ENCODE measurements around the gene KCNAB2.

DNA sequence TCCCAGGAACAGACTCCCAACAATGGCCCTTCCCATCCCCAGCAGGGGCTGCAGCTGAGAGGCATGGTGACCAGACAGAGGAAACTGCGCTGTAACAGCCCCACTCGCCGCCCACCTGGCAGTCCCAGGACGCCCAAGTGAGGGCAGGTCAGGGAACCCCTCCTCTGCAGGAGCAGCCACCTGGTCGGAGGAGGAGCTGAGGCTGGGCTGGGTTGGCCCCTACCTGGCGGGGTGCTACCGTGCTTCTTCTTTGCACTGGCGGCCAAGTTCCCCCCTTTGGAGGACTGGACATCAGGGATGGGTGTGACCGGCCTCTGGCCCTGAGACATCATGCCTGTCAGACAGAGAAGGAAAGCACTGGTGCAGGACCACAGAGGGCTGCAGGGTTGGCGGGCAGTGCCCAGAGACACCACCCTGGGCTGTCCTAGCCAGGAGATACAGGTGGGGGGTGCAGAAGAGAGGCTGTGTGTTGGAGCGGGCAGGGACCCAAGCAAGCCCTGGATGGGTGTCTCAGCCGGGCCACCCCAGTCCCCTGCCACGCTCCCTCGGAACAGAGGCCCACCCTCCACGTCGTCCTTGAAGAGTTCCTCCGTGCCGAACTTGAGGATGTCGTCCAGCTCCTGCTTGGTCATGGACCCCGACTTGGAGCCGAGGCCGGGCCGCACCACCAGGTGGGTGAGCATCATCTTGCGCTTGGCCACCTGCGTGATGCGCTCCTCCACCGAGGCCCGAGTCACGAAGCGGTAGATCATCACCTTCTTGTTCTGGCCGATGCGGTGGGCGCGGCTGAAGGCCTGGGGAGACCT, 82.8 kb downstream of the KCNAB2 start:
- TF ChIP-seq, protein P1, sequence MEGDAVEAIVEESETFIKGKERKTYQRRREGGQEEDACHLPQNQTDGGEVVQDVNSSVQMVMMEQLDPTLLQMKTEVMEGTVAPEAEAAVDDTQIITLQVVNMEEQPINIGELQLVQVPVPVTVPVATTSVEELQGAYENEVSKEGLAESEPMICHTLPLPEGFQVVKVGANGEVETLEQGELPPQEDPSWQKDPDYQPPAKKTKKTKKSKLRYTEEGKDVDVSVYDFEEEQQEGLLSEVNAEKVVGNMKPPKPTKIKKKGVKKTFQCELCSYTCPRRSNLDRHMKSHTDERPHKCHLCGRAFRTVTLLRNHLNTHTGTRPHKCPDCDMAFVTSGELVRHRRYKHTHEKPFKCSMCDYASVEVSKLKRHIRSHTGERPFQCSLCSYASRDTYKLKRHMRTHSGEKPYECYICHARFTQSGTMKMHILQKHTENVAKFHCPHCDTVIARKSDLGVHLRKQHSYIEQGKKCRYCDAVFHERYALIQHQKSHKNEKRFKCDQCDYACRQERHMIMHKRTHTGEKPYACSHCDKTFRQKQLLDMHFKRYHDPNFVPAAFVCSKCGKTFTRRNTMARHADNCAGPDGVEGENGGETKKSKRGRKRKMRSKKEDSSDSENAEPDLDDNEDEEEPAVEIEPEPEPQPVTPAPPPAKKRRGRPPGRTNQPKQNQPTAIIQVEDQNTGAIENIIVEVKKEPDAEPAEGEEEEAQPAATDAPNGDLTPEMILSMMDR (IDR thresholded peaks at IDR 0.05; ENCODE audit: low read length): no peak
- TF ChIP-seq EZH2 (IDR thresholded peaks at IDR 0.05; ENCODE audit: borderline replicate concordance, low read length): no peak
